Neural progenitor cell (in vitro differentiated cells): ENCODE results near the gene NDUFB3. TPM values are rescaled to one million over a fixed set of nuclear protein-coding genes. Genes with fewer than 3 reads are reported as not detected.

Experiments
- DNase-seq: peaks from one replicate; pipeline ENCODE4 v3.0.0-alpha.2; 2016; ENCODE audit warnings: low spot score
- H2AFZ ChIP-seq: fragments of 200-600 bp; sonication (generic); replicated peaks from 2 replicates; pipeline ENCODE4 v1.6.1; 2016; ENCODE audit warnings: antibody characterized with exemption
- H3F3A ChIP-seq: fragments of 200-600 bp; sonication (generic); 2 replicates; pipeline ENCODE4 v1.6.1; 2016; ENCODE audit warnings: antibody characterized with exemption, low read depth
- H3K27ac ChIP-seq: fragments of 200-600 bp; sonication (generic); 2 replicates; pipeline ENCODE4 v1.5.1; 2016; ENCODE audit warnings: mild to moderate bottlenecking
- H3K27me3 ChIP-seq: fragments of 200-600 bp; sonication (generic); 2 replicates; pipeline ENCODE4 v1.6.1; 2016; ENCODE audit warnings: mild to moderate bottlenecking, moderate library complexity
- H3K36me3 ChIP-seq: fragments of 200-600 bp; sonication (generic); 2 replicates; pipeline ENCODE4 v1.5.1; 2016
- H3K4me1 ChIP-seq: fragments of 200-600 bp; sonication (generic); 2 replicates; pipeline ENCODE4 v1.6.1; 2016; ENCODE audit warnings: mixed run types
- H3K4me2 ChIP-seq: fragments of 200-600 bp; sonication (generic); 2 replicates; pipeline ENCODE4 v1.6.1; 2016
- H3K4me3 ChIP-seq: fragments of 200-600 bp; sonication (generic); 2 replicates; pipeline ENCODE4 v1.5.1; 2016
- H3K79me2 ChIP-seq: fragments of 200-600 bp; sonication (generic); 2 replicates; pipeline ENCODE4 v1.6.1; 2016; ENCODE audit warnings: low read depth
- H3K9ac ChIP-seq: fragments of 200-600 bp; sonication (generic); 2 replicates; pipeline ENCODE4 v1.6.1; 2016
- H3K9me3 ChIP-seq: fragments of 200-600 bp; sonication (generic); 2 replicates; pipeline ENCODE4 v1.5.1; 2016; ENCODE audit warnings: low read depth
- H4K20me1 ChIP-seq: fragments of 200-600 bp; sonication (generic); 2 replicates; pipeline ENCODE4 v1.6.1; 2016; ENCODE audit warnings: low read depth
- H3K27ac Mint-ChIP-seq: 3 replicates; pipeline ENCODE4 v1.8.0; 2021; ENCODE audit warnings: mixed read lengths
- H3K27me3 Mint-ChIP-seq: 2 replicates; pipeline ENCODE4 v1.8.0; 2022; ENCODE audit warnings: low read depth, mild to moderate bottlenecking, inconsistent platforms, moderate library complexity, mixed read lengths; ENCODE audit not compliant: insufficient read depth
- H3K36me3 Mint-ChIP-seq: 3 replicates; pipeline ENCODE4 v1.8.0; 2021; ENCODE audit warnings: mixed read lengths
- H3K4me1 Mint-ChIP-seq: 3 replicates; pipeline ENCODE4 v1.8.0; 2021; ENCODE audit warnings: mixed read lengths
- H3K4me3 Mint-ChIP-seq: 3 replicates; pipeline ENCODE4 v1.8.0; 2021; ENCODE audit warnings: mild to moderate bottlenecking, moderate library complexity, mixed read lengths
- H3K9me3 Mint-ChIP-seq: 3 replicates; pipeline ENCODE4 v1.8.0; 2020; ENCODE audit warnings: mixed read lengths
- CTCF ChIP-seq: fragments of 200-600 bp; sonication (generic); IDR thresholded peaks from 2 replicates; pipeline ENCODE4 v1.5.1; 2017; ENCODE audit warnings: antibody characterized with exemption, mild to moderate bottlenecking
- EZH2 ChIP-seq: fragments of 200-600 bp; sonication (generic); IDR thresholded peaks from 2 replicates; pipeline ENCODE4 v1.6.1; 2017; ENCODE audit warnings: antibody characterized with exemption, mild to moderate bottlenecking, moderate library complexity
- EZH2phosphoT487 ChIP-seq: fragments of 200-600 bp; sonication (generic); IDR thresholded peaks from 2 replicates; pipeline ENCODE4 v1.6.1; 2017; ENCODE audit warnings: antibody characterized with exemption
- total RNA-seq: library from RNA; depleted of rRNA; stranded (reverse); fragments of >200 nt; gene quantifications from 2 replicates; pipeline ENCODE4 v1.2.3, GENCODE V29; 2015; ENCODE audit warnings: low replicate concordance

The NDUFB3 gene
- total RNA-seq, 1 donor from 2014 or later, result 125 TPM

- H3K36me3 Mint-ChIP-seq, result peaks cover 15% of the 10 kb centered on the region
These were observed 24.9 kb upstream of the NDUFB3 start for GRCh38 chr2:201046881-201047280.

GRCh38 chr2:201049455-201049854, 22.3 kb upstream of the NDUFB3 start:
- no peaks in the 10 kb centered on the region for H3K36me3 ChIP-seq
- H2AFZ ChIP-seq, result no peak overlapping the region
- H3K27ac Mint-ChIP-seq, result no peak overlapping the region
- peaks cover 16% of the 10 kb centered on the region for H3K79me2 ChIP-seq
- no peaks in the 10 kb centered on the region for H3K27me3 Mint-ChIP-seq
- no peak overlapping the region for H3K9ac ChIP-seq
- H3K27ac ChIP-seq, result no peak overlapping the region
- TF ChIP-seq EZH2 (no peak), CTCF (no peak), EZH2phosphoT487 (no peak)
- H3F3A ChIP-seq, result no peaks in the 10 kb centered on the region
- no peak for DNase-seq
- H3K4me1 ChIP-seq, result no peaks in the 10 kb centered on the region
- no peaks in the 10 kb centered on the region for H4K20me1 ChIP-seq
- H3K9me3 Mint-ChIP-seq, result peaks cover 6% of the 10 kb centered on the region
- no peak overlapping the region for H3K4me3 ChIP-seq
- H3K4me2 ChIP-seq, result no peak overlapping the region
- H3K4me3 Mint-ChIP-seq, result no peak overlapping the region
- no peaks in the 10 kb centered on the region for H3K9me3 ChIP-seq
- H3K36me3 Mint-ChIP-seq, result peaks cover 10% of the 10 kb centered on the region
- H3K27me3 ChIP-seq, result no peaks in the 10 kb centered on the region
- H3K4me1 Mint-ChIP-seq, result no peaks in the 10 kb centered on the region

More at GRCh38 chr2:201046881-201047280, 24.9 kb upstream of the NDUFB3 start:
- Histone ChIP-seq H2AFZ (no peak overlapping the region), H3K27ac (no peak overlapping the region), H3K9ac (no peak overlapping the region), H3K36me3 (no peaks in the 10 kb centered on the region), H3K4me1 (no peaks in the 10 kb centered on the region), H3K27me3 (no peaks in the 10 kb centered on the region), H4K20me1 (no peaks in the 10 kb centered on the region), H3K79me2 (peaks cover 16% of the 10 kb centered on the region), H3K4me3 (no peak overlapping the region), H3K9me3 (no peaks in the 10 kb centered on the region), H3K4me2 (no peak overlapping the region), H3F3A (no peaks in the 10 kb centered on the region)
- no peak for DNase-seq
- no peaks in the 10 kb centered on the region for H3K4me1 Mint-ChIP-seq
- no peaks in the 10 kb centered on the region for H3K27me3 Mint-ChIP-seq
- no peak overlapping the region for H3K4me3 Mint-ChIP-seq
- no peak overlapping the region for H3K27ac Mint-ChIP-seq
- peaks cover 8% of the 10 kb centered on the region for H3K9me3 Mint-ChIP-seq
- no peak for TF ChIP-seq EZH2
- TF ChIP-seq CTCF, result no peak
- no peak for TF ChIP-seq EZH2phosphoT487

- Histone ChIP-seq H4K20me1 (no peaks in the 10 kb centered on the region), H3K9ac (no peak overlapping the region), H3F3A (no peaks in the 10 kb centered on the region), H3K36me3 (no peaks in the 10 kb centered on the region), H3K4me3 (no peak overlapping the region), H3K4me1 (no peaks in the 10 kb centered on the region), H3K27me3 (no peaks in the 10 kb centered on the region), H2AFZ (no peak overlapping the region), H3K4me2 (no peak overlapping the region), H3K27ac (no peak overlapping the region), H3K9me3 (no peaks in the 10 kb centered on the region), H3K79me2 (peaks cover 6% of the 10 kb centered on the region)
- Mint-ChIP-seq H3K27ac (no peak overlapping the region), H3K36me3 (no peaks in the 10 kb centered on the region), H3K4me3 (no peak overlapping the region), H3K4me1 (no peaks in the 10 kb centered on the region), H3K27me3 (no peaks in the 10 kb centered on the region), H3K9me3 (no peaks in the 10 kb centered on the region)
- DNase-seq, result no peak
- TF ChIP-seq CTCF (no peak), EZH2 (no peak), EZH2phosphoT487 (no peak)
These were observed 14.7 kb upstream of the NDUFB3 start for GRCh38 chr2:201057087-201057521.
